GM12892 (cell line): ENCODE measurements around the gene DENND1A.

Source experiments
- POLR2A ChIP-seq: IDR thresholded peaks from 2 replicates; pipeline ENCODE4 v1.6.1; 2011; ENCODE audit warnings: low read depth, low read length, control low read depth
- POLR2AphosphoS5 ChIP-seq: IDR thresholded peaks from 2 replicates; pipeline ENCODE4 v1.6.1; 2011; ENCODE audit warnings: low read depth, low read length, control low read depth
- TAF1 ChIP-seq: IDR thresholded peaks from 2 replicates; pipeline ENCODE4 v1.6.1; 2011; ENCODE audit warnings: low read depth, mild to moderate bottlenecking, control low read depth, low read length, borderline replicate concordance

- no peak for TF ChIP-seq POLR2AphosphoS5
- no peak for TF ChIP-seq POLR2A
- TF ChIP-seq TAF1, result no peak
These were observed 434.2 kb downstream of the DENND1A start for GRCh38 chr9:123495731-123496130.
